BE2C (cell line): ENCODE data around the gene KCNC3.

Experiments
- DNase-seq: peaks from one replicate; pipeline ENCODE4 v3.0.0-alpha.2; 2020
- H3K27me3 ChIP-seq: fragments of 250-450 bp; sonication (Bioruptor Pico); 2 replicates; pipeline ENCODE4 v1.5.1; 2020; ENCODE audit warnings: mild to moderate bottlenecking
- H3K36me3 ChIP-seq: fragments of 250-450 bp; sonication (Bioruptor Pico); 2 replicates; pipeline ENCODE4 v1.5.1; 2020; ENCODE audit warnings: mild to moderate bottlenecking
- H3K4me1 ChIP-seq: fragments of 250-450 bp; sonication (Bioruptor Pico); 2 replicates; pipeline ENCODE4 v1.5.1; 2020
- H3K4me3 ChIP-seq: 2 replicates; pipeline ENCODE4 v1.5.1; 2011; ENCODE audit warnings: low read depth, low read length
- H3K9me3 ChIP-seq: fragments of 250-450 bp; sonication (Bioruptor Pico); 2 replicates; pipeline ENCODE4 v1.5.1; 2020
- TF ChIP-seq, protein P1 (sequence below): IDR thresholded peaks from 2 replicates; pipeline ENCODE4 v1.5.1; 2012; ENCODE audit warnings: mild to moderate bottlenecking, low read depth, low read length

The KCNC3 gene

DNA sequence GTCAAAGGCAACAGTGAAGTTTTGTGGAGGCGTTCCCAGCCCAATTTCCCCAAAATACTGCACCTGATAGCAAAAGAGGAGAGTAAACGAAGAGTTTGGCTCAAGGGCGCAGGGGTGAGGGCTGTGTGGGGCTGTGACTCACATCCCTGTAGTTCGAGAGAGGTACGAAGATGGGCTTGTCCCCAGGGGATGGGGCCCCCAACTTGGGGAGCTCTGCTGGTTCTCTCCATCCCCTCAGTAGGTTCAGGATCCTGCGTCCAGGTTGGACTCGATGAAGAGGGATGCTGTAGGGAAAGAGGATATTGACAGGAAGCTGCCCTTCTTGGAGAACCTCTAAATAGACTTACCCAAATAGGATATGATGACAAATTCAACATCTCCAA is 32.8 kb upstream of the KCNC3 start:
- no peak for DNase-seq
- Histone ChIP-seq H3K36me3 (no peaks in the 10 kb centered on the region), H3K9me3 (no peaks in the 10 kb centered on the region), H3K27me3 (no peaks in the 10 kb centered on the region), H3K4me1 (no peaks in the 10 kb centered on the region), H3K4me3 (no peak overlapping the region)
- TF ChIP-seq, protein P1, sequence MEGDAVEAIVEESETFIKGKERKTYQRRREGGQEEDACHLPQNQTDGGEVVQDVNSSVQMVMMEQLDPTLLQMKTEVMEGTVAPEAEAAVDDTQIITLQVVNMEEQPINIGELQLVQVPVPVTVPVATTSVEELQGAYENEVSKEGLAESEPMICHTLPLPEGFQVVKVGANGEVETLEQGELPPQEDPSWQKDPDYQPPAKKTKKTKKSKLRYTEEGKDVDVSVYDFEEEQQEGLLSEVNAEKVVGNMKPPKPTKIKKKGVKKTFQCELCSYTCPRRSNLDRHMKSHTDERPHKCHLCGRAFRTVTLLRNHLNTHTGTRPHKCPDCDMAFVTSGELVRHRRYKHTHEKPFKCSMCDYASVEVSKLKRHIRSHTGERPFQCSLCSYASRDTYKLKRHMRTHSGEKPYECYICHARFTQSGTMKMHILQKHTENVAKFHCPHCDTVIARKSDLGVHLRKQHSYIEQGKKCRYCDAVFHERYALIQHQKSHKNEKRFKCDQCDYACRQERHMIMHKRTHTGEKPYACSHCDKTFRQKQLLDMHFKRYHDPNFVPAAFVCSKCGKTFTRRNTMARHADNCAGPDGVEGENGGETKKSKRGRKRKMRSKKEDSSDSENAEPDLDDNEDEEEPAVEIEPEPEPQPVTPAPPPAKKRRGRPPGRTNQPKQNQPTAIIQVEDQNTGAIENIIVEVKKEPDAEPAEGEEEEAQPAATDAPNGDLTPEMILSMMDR: no peak

- H3K4me3 ChIP-seq: no peak overlapping the region
- DNase-seq: no peak
- TF ChIP-seq, protein P1: no peak
- H3K4me1 ChIP-seq: no peaks in the 10 kb centered on the region
- no peaks in the 10 kb centered on the region for H3K36me3 ChIP-seq
- H3K9me3 ChIP-seq: no peaks in the 10 kb centered on the region
- no peaks in the 10 kb centered on the region for H3K27me3 ChIP-seq
These were observed 32.3 kb upstream of the KCNC3 start for GRCh38 chr19:50361290-50362029.

DNA sequence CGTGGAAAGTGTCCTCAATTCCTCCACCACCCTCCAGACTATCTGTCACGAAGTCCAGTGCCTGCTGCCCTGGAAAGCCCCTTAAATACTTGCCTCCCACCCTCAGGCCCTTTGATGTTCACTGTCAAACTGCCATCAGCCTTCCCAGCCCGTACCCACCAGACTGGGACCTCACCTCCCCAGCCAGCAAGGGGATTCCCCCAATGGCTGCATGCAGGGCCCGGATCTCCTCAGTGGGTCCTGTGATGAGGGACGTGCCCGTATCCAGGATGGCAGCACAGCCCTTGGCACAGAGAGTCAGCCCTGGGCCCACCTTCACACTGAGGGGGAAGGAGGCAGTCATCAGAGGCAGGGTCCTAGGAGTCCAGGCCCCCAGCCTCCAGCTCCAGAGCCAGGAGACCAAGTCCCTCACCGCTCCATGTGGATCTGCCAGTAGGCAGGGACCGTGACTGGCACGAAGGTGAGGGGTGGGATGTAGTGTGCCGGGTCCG is 30.2 kb upstream of the KCNC3 start:
- Histone ChIP-seq H3K27me3 (no peaks in the 10 kb centered on the region), H3K9me3 (no peaks in the 10 kb centered on the region), H3K4me3 (no peak overlapping the region; the same call in 1 of the 2 replicates), H3K36me3 (no peaks in the 10 kb centered on the region), H3K4me1 (no peaks in the 10 kb centered on the region)
- TF ChIP-seq, protein P1: no peak
- DNase-seq: no peak

GRCh38 chr19:50358483-50359327 is 29.5 kb upstream of the KCNC3 start:
- Histone ChIP-seq H3K4me3 (peak overlapping the region; percentile 64), H3K27me3 (no peaks in the 10 kb centered on the region), H3K4me1 (no peaks in the 10 kb centered on the region), H3K36me3 (no peaks in the 10 kb centered on the region), H3K9me3 (no peaks in the 10 kb centered on the region)
- TF ChIP-seq, protein P1: no peak
- peak; percentile 90 for DNase-seq

- no peaks in the 10 kb centered on the region for H3K4me1 ChIP-seq
- DNase-seq: peak; percentile 89
- no peaks in the 10 kb centered on the region for H3K27me3 ChIP-seq
- no peaks in the 10 kb centered on the region for H3K9me3 ChIP-seq
- no peaks in the 10 kb centered on the region for H3K36me3 ChIP-seq
- H3K4me3 ChIP-seq: peak overlapping the region; percentile 64
- TF ChIP-seq, protein P1: peak; percentile 83
These were observed 28.3 kb upstream of the KCNC3 start for GRCh38 chr19:50357178-50358100.
